ENCODE data around the gene UNC93B1. TPM values are rescaled to one million over a fixed set of nuclear protein-coding genes. Genes with fewer than 3 reads are reported as not detected.

The UNC93B1 gene
- total and polyA plus RNA-seq, 2 of the 8 experiments (the other 6 are each of a cell fraction or from before 2014, with no cell fraction given): 18.9 to 34.3 TPM

GRCh38 chr11:67996622-67997474 lies 7.0 kb downstream of the UNC93B1 start (continued):
- TF ChIP-seq RBBP5 (IDR thresholded peaks at IDR 0.05; ENCODE audit: borderline replicate concordance, low read depth, low read length) (0 out of 2 replicates have a peak, but pooled peaks have one; percentile 55), MAX (IDR thresholded peaks at IDR 0.05) (peak; percentile 89)

Data from H1 (cell line).